Measurements from ENCODE around the gene OGFOD1. TPM values are rescaled to one million over a fixed set of nuclear protein-coding genes. Genes with fewer than 3 reads are reported as not detected.

The OGFOD1 gene
- total RNA-seq, 1 experiment from 2014 or later: 51.6 TPM

DNA sequence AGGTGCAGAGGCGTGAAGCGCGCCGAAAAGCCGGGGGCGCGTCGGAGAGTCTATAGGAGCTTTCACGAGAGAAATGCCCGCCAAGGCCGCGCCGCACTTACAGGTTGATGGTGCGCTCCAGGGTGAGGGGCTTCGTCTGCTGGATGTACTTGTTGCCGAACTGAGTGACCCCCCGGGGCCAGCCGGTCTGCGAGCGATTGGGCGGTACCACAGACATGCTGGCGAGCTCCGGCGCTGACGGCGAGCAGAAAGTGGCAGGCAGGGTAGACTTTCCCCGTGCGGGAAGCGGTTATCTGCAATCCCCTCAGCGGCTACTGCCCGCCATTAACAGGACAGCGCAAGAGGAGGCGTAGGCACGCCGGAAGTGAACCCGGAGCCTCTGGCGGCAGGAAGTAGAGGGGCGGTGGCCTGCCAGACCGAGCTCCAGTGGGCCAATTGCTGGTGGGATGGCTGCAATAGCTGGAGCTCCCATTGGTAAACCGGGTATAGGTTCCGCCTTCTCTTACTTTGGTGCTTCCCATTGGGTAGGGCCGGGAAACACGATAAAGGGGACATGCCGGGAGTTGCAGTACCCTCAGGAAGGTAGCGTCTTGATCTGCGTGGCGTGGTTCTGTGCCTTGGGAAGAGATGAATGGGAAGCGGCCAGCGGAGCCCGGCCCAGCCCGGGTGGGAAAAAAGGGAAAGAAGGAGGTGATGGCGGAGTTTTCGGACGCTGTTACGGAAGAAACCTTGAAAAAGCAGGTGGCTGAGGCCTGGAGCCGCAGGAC, at the start of gene OGFOD1, which contains the start of gene NUDT21 (continued):
- TF ChIP-seq FOSL1 (IDR thresholded peaks at IDR 0.05; ENCODE audit: low read depth) (no peak), SRF (IDR thresholded peaks at IDR 0.05; ENCODE audit: low read depth) (no peak), SP1 (IDR thresholded peaks at IDR 0.05; ENCODE audit: low read depth) (peak; percentile 95), CEBPB (IDR thresholded peaks at IDR 0.05; ENCODE audit: low read depth) (no peak), JUND (IDR thresholded peaks at IDR 0.05) (no peak), ZNF274 (IDR thresholded peaks at IDR 0.05; ENCODE audit: low read depth, low read length) (no peak), POLR2A (IDR thresholded peaks at IDR 0.05; ENCODE audit: borderline replicate concordance, extremely low read depth, insufficient read depth, insufficient read length) (peak; percentile 62), EGR1 (IDR thresholded peaks at IDR 0.05; ENCODE audit: low read depth) (peak; percentile 63)

DNA sequence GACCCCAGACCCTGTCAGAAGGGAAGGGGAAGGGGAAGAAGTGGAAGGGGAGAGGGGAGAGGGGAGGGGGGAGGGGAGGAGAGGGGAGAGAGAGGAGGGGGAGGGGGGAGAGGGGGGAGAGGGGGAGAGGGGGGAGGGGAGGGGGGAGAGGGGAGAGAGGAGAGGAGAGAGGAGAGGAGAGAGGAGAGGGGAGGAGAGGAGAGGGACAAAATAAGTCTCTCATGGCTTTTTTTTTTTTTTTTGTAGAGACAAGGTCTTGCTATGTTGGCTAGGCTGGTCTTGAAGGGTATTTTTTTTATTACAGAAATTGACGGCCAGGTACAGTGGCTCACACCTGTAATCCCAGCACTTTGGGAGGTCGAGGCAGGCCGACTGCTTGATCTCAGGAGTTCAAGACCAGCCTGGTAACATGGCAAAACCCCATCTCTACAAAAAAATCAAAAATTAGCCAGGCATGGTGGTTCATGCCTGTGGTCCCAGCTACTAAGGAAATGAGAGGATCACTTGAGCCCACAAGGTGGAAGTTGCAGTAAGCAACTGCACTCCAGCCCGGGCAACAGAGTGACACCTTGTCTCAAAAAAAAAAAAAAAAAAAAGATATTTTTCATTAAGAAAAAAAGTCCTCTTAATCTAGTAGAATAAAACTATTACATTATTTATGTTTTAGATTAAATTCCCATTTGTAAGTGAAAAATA, 45.2 kb upstream of the OGFOD1 start:
- POLR2A ChIA-PET: no interaction called here
- peaks cover 38 to 39% of the 10 kb centered on the region in 2 experiments for H3K36me3 ChIP-seq (ENCODE audit: control insufficient read depth in 1 of 2, insufficient read depth in 2 of 2, low read length in 2 of 2)
- H3K4me1 ChIP-seq (ENCODE audit: control insufficient read depth in 1 of 2, insufficient read depth in 2 of 2, low read length in 2 of 2): no peaks in the 10 kb centered on the region
- H3K79me2 ChIP-seq (ENCODE audit: insufficient read depth, low read length): 0 out of 2 replicates have a peak, but pooled peaks cover 5% of the 10 kb centered on the region
- no peaks in the 10 kb centered on the region for H4K20me1 ChIP-seq (ENCODE audit: insufficient read depth)
- no peak overlapping the region for H3K4me2 ChIP-seq (ENCODE audit: low read length)
- H3K9ac ChIP-seq (ENCODE audit: low read length): no peak overlapping the region
- no peaks in the 10 kb centered on the region for H3K27me3 ChIP-seq (ENCODE audit: insufficient read depth, low read length)
- CTCF ChIA-PET: no interaction called here
- no TSS peak for BruUV-seq (replicated peaks)
- no peak for ATAC-seq
- intact Hi-C loops (cut with micrococcal nuclease): no loop called here
- H2AFZ ChIP-seq (ENCODE audit: low read depth, low read length, poor library complexity, severe bottlenecking): no peak overlapping the region
- TF ChIP-seq, protein P1, sequence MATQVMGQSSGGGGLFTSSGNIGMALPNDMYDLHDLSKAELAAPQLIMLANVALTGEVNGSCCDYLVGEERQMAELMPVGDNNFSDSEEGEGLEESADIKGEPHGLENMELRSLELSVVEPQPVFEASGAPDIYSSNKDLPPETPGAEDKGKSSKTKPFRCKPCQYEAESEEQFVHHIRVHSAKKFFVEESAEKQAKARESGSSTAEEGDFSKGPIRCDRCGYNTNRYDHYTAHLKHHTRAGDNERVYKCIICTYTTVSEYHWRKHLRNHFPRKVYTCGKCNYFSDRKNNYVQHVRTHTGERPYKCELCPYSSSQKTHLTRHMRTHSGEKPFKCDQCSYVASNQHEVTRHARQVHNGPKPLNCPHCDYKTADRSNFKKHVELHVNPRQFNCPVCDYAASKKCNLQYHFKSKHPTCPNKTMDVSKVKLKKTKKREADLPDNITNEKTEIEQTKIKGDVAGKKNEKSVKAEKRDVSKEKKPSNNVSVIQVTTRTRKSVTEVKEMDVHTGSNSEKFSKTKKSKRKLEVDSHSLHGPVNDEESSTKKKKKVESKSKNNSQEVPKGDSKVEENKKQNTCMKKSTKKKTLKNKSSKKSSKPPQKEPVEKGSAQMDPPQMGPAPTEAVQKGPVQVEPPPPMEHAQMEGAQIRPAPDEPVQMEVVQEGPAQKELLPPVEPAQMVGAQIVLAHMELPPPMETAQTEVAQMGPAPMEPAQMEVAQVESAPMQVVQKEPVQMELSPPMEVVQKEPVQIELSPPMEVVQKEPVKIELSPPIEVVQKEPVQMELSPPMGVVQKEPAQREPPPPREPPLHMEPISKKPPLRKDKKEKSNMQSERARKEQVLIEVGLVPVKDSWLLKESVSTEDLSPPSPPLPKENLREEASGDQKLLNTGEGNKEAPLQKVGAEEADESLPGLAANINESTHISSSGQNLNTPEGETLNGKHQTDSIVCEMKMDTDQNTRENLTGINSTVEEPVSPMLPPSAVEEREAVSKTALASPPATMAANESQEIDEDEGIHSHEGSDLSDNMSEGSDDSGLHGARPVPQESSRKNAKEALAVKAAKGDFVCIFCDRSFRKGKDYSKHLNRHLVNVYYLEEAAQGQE (IDR thresholded peaks at IDR 0.05; ENCODE audit: low read depth): no peak
- TF ChIP-seq ZNF274 (IDR thresholded peaks at IDR 0.05; ENCODE audit: low read depth, low read length): no peak
- no peak for TF ChIP-seq YY1 (IDR thresholded peaks at IDR 0.05; ENCODE audit: extremely low read depth, insufficient replicate concordance, low read depth, low read length)
- no peak for TF ChIP-seq CEBPB (IDR thresholded peaks at IDR 0.05; ENCODE audit: low read depth)
- no peak for TF ChIP-seq ZFX (IDR thresholded peaks at IDR 0.05)
- TF ChIP-seq ELF1 (IDR thresholded peaks at IDR 0.05; ENCODE audit: borderline replicate concordance, low read depth): no peak
- TF ChIP-seq SP1 (IDR thresholded peaks at IDR 0.05; ENCODE audit: low read depth): no peak
- TF ChIP-seq, protein P2, sequence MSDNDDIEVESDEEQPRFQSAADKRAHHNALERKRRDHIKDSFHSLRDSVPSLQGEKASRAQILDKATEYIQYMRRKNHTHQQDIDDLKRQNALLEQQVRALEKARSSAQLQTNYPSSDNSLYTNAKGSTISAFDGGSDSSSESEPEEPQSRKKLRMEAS (IDR thresholded peaks at IDR 0.05): no peak
- TF ChIP-seq, protein P3, sequence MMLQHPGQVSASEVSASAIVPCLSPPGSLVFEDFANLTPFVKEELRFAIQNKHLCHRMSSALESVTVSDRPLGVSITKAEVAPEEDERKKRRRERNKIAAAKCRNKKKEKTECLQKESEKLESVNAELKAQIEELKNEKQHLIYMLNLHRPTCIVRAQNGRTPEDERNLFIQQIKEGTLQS (IDR thresholded peaks at IDR 0.05): no peak
- no peak for TF ChIP-seq EGR1 (IDR thresholded peaks at IDR 0.05; ENCODE audit: low read depth)
- no peak for TF ChIP-seq POLR2A (IDR thresholded peaks at IDR 0.05; ENCODE audit: borderline replicate concordance, extremely low read depth, insufficient read depth, insufficient read length)
- no peak for TF ChIP-seq CBX3 (IDR thresholded peaks at IDR 0.05; ENCODE audit: low read depth)
- no peak for TF ChIP-seq EZH2phosphoT487 (IDR thresholded peaks at IDR 0.05; ENCODE audit: borderline replicate concordance)
- no peak for TF ChIP-seq RAD21 (IDR thresholded peaks at IDR 0.05; ENCODE audit: low read depth)
- no peak for TF ChIP-seq JUND (IDR thresholded peaks at IDR 0.05)
- no peak for TF ChIP-seq FOSL1 (IDR thresholded peaks at IDR 0.05; ENCODE audit: low read depth)
- no peak for TF ChIP-seq TCF7L2 (IDR thresholded peaks at IDR 0.05; ENCODE audit: borderline replicate concordance, extremely low read depth, insufficient read depth, insufficient read length)
- H3K9me3 ChIP-seq (ENCODE audit: control insufficient read depth in 1 of 2, insufficient read depth in 1 of 2, low read depth in 1 of 2, low read length in 2 of 2): no peaks in the 10 kb centered on the region
- RAD21 ChIA-PET (ENCODE audit: low non-redundant PET in 1 of 2, low total read pairs in 2 of 2, uncharacterized antibody in 2 of 2, unreplicated experiment in 2 of 2): no interaction called here
- no peak overlapping the region for H3K27ac ChIP-seq (ENCODE audit: low read depth, low read length)
- no peaks in the 10 kb centered on the region for H3K9me2 ChIP-seq (ENCODE audit: insufficient read depth)
- H3K4me3 ChIP-seq (replicated peaks in 1 of 2; ENCODE audit: low read depth in 1 of 2, low read length in 2 of 2): no peak overlapping the region
- no peak for DNase-seq (ENCODE audit: low read depth, low spot score)

Measured in HCT116 (cell line).